MM.1S (cell line): Measurements from ENCODE around the gene COMMD10.

Experiments
- CTCF ChIP-seq: fragments of 300-600 bp; sonication (generic); IDR thresholded peaks from 2 replicates; pipeline ENCODE4 v1.5.1; 2016; ENCODE audit warnings: antibody characterized with exemption, low read length, mixed read lengths
- EZH2 ChIP-seq: fragments of 300-600 bp; sonication (generic); optimal IDR thresholded peaks from 2 replicates; pipeline ENCODE3; 2017; ENCODE audit warnings: low read depth, mild to moderate bottlenecking, antibody characterized with exemption, low read length, mixed read lengths

- TF ChIP-seq CTCF (no peak), EZH2 (no peak)
Measured at GRCh38 chr5:116231288-116231687, 146.5 kb downstream of the COMMD10 start.
